SU-DHL-6 (cell line): Measurements from ENCODE around the gene TC2N.
"Not testable (repeated sequence)": the region's sequence is repeated elsewhere in the genome, so short reads cannot be mapped to it uniquely, and the experiment has no call there.

Experiments
- H2AFZ ChIP-seq: fragments of 200-600 bp; sonication (generic); 2 replicates; pipeline ENCODE4 v1.6.1; 2014; ENCODE audit warnings: low read depth, mild to moderate bottlenecking, moderate library complexity, mixed read lengths, antibody characterized with exemption, low read length; ENCODE audit not compliant: severe bottlenecking
- H3F3A ChIP-seq: fragments of 200-600 bp; shearing (Covaris generic); 2 replicates; pipeline ENCODE4 v1.6.0; 2016; ENCODE audit warnings: antibody characterized with exemption, mild to moderate bottlenecking; ENCODE audit not compliant: insufficient read depth
- H3K27ac ChIP-seq: fragments of 200-600 bp; sonication (generic); 2 replicates; pipeline ENCODE4 v1.5.1; 2016; ENCODE audit warnings: low read depth, mild to moderate bottlenecking, low read length, moderate library complexity, mixed read lengths
- H3K27me3 ChIP-seq: fragments of 200-600 bp; sonication (generic), shearing (Covaris generic); 2 replicates; pipeline ENCODE4 v1.6.0; 2014; ENCODE audit warnings: mild to moderate bottlenecking, low read length
- H3K36me3 ChIP-seq: fragments of 200-600 bp; sonication (generic); 2 replicates; pipeline ENCODE4 v1.6.1; 2014; ENCODE audit warnings: mild to moderate bottlenecking, low read length, mixed read lengths
- H3K4me2 ChIP-seq: fragments of 300-600, 200-600 bp; shearing (Covaris generic), sonication (generic); 2 replicates; pipeline ENCODE4 v1.6.0; 2014; ENCODE audit warnings: low read length, low read depth, mild to moderate bottlenecking; ENCODE audit not compliant: poor library complexity, severe bottlenecking
- H3K4me3 ChIP-seq: fragments of 200-600 bp; sonication (generic); 2 replicates; pipeline ENCODE4 v1.5.1; 2014; ENCODE audit warnings: antibody characterized with exemption, low read length, mild to moderate bottlenecking, mixed read lengths; ENCODE audit not compliant: insufficient read depth, poor library complexity, severe bottlenecking
- H3K79me2 ChIP-seq: fragments of 200-600 bp; sonication (generic); 2 replicates; pipeline ENCODE4 v1.6.1; 2014; ENCODE audit warnings: mild to moderate bottlenecking, low read length, moderate library complexity; ENCODE audit not compliant: insufficient read depth
- H3K9ac ChIP-seq: fragments of 200-600 bp; sonication (generic); 2 replicates; pipeline ENCODE4 v1.7.0; 2014; ENCODE audit warnings: mild to moderate bottlenecking, low read length
- H3K9me2 ChIP-seq: fragments of 200-600 bp; sonication (generic); replicated peaks from 2 replicates; pipeline ENCODE4 v1.6.1; 2014; ENCODE audit warnings: low read length; ENCODE audit not compliant: insufficient read depth
- H3K9me3 ChIP-seq: fragments of 200-600 bp; sonication (generic); 2 replicates; pipeline ENCODE4 v1.6.1; 2014; ENCODE audit warnings: low read length, mixed read lengths; ENCODE audit not compliant: insufficient read depth
- H4K20me1 ChIP-seq: fragments of 200-600 bp; sonication (generic); 2 replicates; pipeline ENCODE4 v1.6.1; 2014; ENCODE audit warnings: low read depth, mild to moderate bottlenecking, antibody characterized with exemption, low read length, moderate library complexity, mixed read lengths
- EZH2phosphoT487 ChIP-seq: fragments of 200-600 bp; sonication (generic), shearing (Covaris generic); conservative IDR thresholded peaks from 2 replicates; pipeline ENCODE4 v1.6.1; 2018; ENCODE audit warnings: mild to moderate bottlenecking, antibody characterized with exemption, low read length, moderate library complexity, mixed read lengths
- TF ChIP-seq, protein P1 (sequence below): fragments of 200-600 bp; sonication (generic); IDR thresholded peaks from one replicate; pipeline ENCODE4 v1.5.1; 2017; ENCODE audit warnings: antibody characterized with exemption, mild to moderate bottlenecking, low read length, moderate library complexity; ENCODE audit not compliant: insufficient read depth, poor library complexity, severe bottlenecking

TC2N gene

DNA sequence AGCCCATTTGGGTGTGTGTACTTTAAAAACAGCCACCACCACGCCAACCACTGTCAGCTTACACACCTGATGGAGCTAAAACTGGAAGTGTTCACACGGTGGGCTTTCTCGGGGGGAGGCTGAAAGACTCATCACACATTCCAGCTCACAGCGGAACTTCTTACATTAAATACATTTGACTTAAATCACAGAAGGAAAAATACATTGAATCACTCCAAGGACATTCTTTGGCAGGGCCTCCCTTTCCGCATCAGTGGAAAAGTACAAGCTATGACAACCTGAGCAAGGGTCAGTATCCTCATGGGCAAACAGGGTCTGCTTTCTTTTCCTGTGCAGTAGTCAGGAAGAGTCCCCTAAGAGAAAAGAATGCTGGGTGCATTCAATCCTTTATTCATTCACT is 31.0 kb upstream of the TC2N start:
- H3K27me3 ChIP-seq, result no peaks in the 10 kb centered on the region
- H3K9ac ChIP-seq, result no peak overlapping the region
- H3K36me3 ChIP-seq, result no peaks in the 10 kb centered on the region
- no peaks in the 10 kb centered on the region for H3K79me2 ChIP-seq
- no peaks in the 10 kb centered on the region for H3K9me2 ChIP-seq
- no peak overlapping the region for H3K4me3 ChIP-seq
- no peaks in the 10 kb centered on the region for H3F3A ChIP-seq
- no peak overlapping the region for H3K4me2 ChIP-seq
- no peak overlapping the region for H2AFZ ChIP-seq
- no peaks in the 10 kb centered on the region for H4K20me1 ChIP-seq
- no peak overlapping the region for H3K27ac ChIP-seq
- H3K9me3 ChIP-seq, result no peaks in the 10 kb centered on the region
- TF ChIP-seq, protein P1, sequence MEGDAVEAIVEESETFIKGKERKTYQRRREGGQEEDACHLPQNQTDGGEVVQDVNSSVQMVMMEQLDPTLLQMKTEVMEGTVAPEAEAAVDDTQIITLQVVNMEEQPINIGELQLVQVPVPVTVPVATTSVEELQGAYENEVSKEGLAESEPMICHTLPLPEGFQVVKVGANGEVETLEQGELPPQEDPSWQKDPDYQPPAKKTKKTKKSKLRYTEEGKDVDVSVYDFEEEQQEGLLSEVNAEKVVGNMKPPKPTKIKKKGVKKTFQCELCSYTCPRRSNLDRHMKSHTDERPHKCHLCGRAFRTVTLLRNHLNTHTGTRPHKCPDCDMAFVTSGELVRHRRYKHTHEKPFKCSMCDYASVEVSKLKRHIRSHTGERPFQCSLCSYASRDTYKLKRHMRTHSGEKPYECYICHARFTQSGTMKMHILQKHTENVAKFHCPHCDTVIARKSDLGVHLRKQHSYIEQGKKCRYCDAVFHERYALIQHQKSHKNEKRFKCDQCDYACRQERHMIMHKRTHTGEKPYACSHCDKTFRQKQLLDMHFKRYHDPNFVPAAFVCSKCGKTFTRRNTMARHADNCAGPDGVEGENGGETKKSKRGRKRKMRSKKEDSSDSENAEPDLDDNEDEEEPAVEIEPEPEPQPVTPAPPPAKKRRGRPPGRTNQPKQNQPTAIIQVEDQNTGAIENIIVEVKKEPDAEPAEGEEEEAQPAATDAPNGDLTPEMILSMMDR, result no peak
- no peak for TF ChIP-seq EZH2phosphoT487

DNA sequence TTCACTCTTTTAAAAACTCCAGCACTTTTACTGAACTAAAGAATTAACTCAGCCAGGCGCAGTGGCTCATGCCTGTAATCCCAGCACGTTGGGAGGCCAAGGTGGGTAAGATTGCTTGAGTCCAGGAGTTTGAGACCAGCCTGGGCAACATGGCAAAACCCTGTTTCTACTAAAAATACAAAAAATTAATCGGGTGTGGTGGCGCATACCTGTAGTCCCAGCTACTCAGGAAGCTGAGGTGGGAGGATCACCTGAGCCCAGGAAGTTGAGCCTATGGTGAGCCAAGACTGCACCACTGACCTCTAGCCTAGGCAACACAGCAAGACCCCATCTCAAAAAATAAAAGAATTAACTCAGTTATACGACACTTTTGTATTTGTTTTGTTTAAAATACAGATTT is 30.4 kb upstream of the TC2N start:
- not testable (repeated sequence) for H3K9ac ChIP-seq, H3K27ac ChIP-seq, H3K79me2 ChIP-seq, H3K4me2 ChIP-seq, H4K20me1 ChIP-seq, H3K9me3 ChIP-seq, H3K27me3 ChIP-seq, H3K9me2 ChIP-seq, H3K36me3 ChIP-seq, H3F3A ChIP-seq, H3K4me3 ChIP-seq, H2AFZ ChIP-seq

- H3K4me2 ChIP-seq, result no peak overlapping the region
Observed at GRCh38 chr14:91897106-91897701, 29.9 kb upstream of the TC2N start.

GRCh38 chr14:91896419-91896818 is 29.1 kb upstream of the TC2N start:
- Histone ChIP-seq H3K27me3 (no peaks in the 10 kb centered on the region), H3K36me3 (no peaks in the 10 kb centered on the region), H3K9ac (no peak overlapping the region), H2AFZ (no peak overlapping the region), H3K4me2 (no peak overlapping the region), H3K27ac (no peak overlapping the region), H3K9me2 (no peaks in the 10 kb centered on the region), H3K79me2 (no peaks in the 10 kb centered on the region), H4K20me1 (no peaks in the 10 kb centered on the region), H3F3A (no peaks in the 10 kb centered on the region), H3K9me3 (no peaks in the 10 kb centered on the region), H3K4me3 (no peak overlapping the region)
- TF ChIP-seq, protein P1, result no peak

More at GRCh38 chr14:91897106-91897701, 29.9 kb upstream of the TC2N start:
- Histone ChIP-seq H3K9me3 (no peaks in the 10 kb centered on the region), H3K9ac (no peak overlapping the region), H3K4me3 (no peak overlapping the region), H4K20me1 (no peaks in the 10 kb centered on the region), H3K27me3 (no peaks in the 10 kb centered on the region), H2AFZ (no peak overlapping the region), H3K36me3 (no peaks in the 10 kb centered on the region), H3F3A (no peaks in the 10 kb centered on the region), H3K9me2 (no peaks in the 10 kb centered on the region), H3K27ac (no peak overlapping the region), H3K79me2 (no peaks in the 10 kb centered on the region)
- TF ChIP-seq, protein P1, result no peak
